Ovary (tissue), 3 donors: ENCODE results near the gene MAP3K1.

Experiments
- CTCF ChIP-seq, 3 donors: fragments of 450-650 bp in 2 of 3; fragments of 200-600 bp in 1 of 3; IDR thresholded peaks; one replicate each; pipeline versions ENCODE4 v1.5.1 to v1.8.0; 2016 to 2022; ENCODE audit warnings: antibody characterized with exemption in 3 of 3, mild to moderate bottlenecking in 1 of 3
- POLR2A ChIP-seq: fragments of 450-650 bp; IDR thresholded peaks from one replicate; pipeline ENCODE4 v1.6.1; 2017; ENCODE audit warnings: antibody characterized with exemption, mild to moderate bottlenecking, moderate library complexity
- donor health status: DM: no; HTN: no; CAD: no.

GRCh38 chr5:56913766-56914165 lies 98.4 kb downstream of the MAP3K1 start:
- TF ChIP-seq CTCF (IDR thresholded peaks at IDR 0.05) = no peak
- TF ChIP-seq POLR2A = no peak
